ENCODE measurements around the gene CDK13. TPM values are rescaled to one million over a fixed set of nuclear protein-coding genes. Genes with fewer than 3 reads are reported as not detected.
"Not testable (repeated sequence)": the region's sequence is repeated elsewhere in the genome, so short reads cannot be mapped to it uniquely, and the experiment has no call there.

Gene CDK13
- polyA plus RNA-seq, 2 of the 4 experiments (the other 2 are of a cell fraction) = 18.2 to 39.6 TPM

GRCh38 chr7:39910108-39910869 lies 39.8 kb upstream of the CDK13 start:
- H3K27ac ChIP-seq = no peak overlapping the region
- H3K4me1 ChIP-seq = no peaks in the 10 kb centered on the region
- no peaks in the 10 kb centered on the region for H3K9me3 ChIP-seq
- 65% methylated on average over 7 of the region's 7 CpGs for WGBS (ENCODE audit: missing lambda C conversion rate)
- ChIA-PET POLR2A (no interaction called here), CTCF (interaction anchor here (0.5 to 3.4 kb wide), 3 partner anchors 13 to 224 kb away, joined by 3 to 23 read pairs (median 3); partner anchors contain the start of genes MPLKIP and SUGCT)
- peak; percentile 19 to 56; a peak in 4 of 6 replicates for ATAC-seq
- H3K4me3 ChIP-seq = no peak overlapping the region
- TF ChIP-seq HOXB5 (CRISPR knock-in tag; IDR thresholded peaks at IDR 0.05) (no peak), CEBPB (IDR thresholded peaks at IDR 0.05) (peak; percentile 28 to 57; a peak in 1 of 4 replicates), CBX8 (IDR thresholded peaks at IDR 0.05) (no peak)
- no peak for DNase-seq (ENCODE audit: low read depth in 1 of 2, low spot score in 1 of 2)
- no peak overlapping the region for H3K4me2 ChIP-seq
- no peak for FAIRE-seq

- POLR2A ChIA-PET = no interaction called here
- peak; percentile 30 to 47; a peak in 2 of 6 replicates for ATAC-seq
Measured at GRCh38 chr7:39911167-39911566, 38.9 kb upstream of the CDK13 start.

GRCh38 chr7:39915847-39916246 lies 34.2 kb upstream of the CDK13 start:
- H3K4me2 ChIP-seq; FAIRE-seq; ATAC-seq; H3K9me3 ChIP-seq; H3K4me3 ChIP-seq; H3K4me1 ChIP-seq; POLR2A ChIA-PET; H3K27ac ChIP-seq; DNase-seq (ENCODE audit: low read depth in 1 of 2, low spot score in 1 of 2); TF ChIP-seq FOSL2 (IDR thresholded peaks at IDR 0.05): not testable (repeated sequence)
- peak; percentile 29; the same call in 1 of the 2 replicates for TF ChIP-seq FOSL2 (CRISPR knock-in tag; IDR thresholded peaks at IDR 0.05)
- CTCF ChIA-PET = interaction anchor here (0.6 to 1.4 kb wide), 2 partner anchors 22 to 73 kb away, joined by 3 read pairs; no protein-coding TSS in a partner anchor
- 69% methylated on average over 8 of the region's 8 CpGs for WGBS (ENCODE audit: missing lambda C conversion rate)

More at GRCh38 chr7:39911167-39911566, 38.9 kb upstream of the CDK13 start:
- TF ChIP-seq SREBF2 (IDR thresholded peaks at IDR 0.05) (no peak), KDM1A (IDR thresholded peaks at IDR 0.05; ENCODE audit: low read depth) (no peak), JUN (IDR thresholded peaks at IDR 0.05) (no peak), POLR2AphosphoS2 (conservative IDR thresholded peaks at IDR 0.05; ENCODE audit: low read length) (no peak), EHF (CRISPR knock-in tag; IDR thresholded peaks at IDR 0.05) (no peak), ESRRA (IDR thresholded peaks at IDR 0.05; ENCODE audit: borderline replicate concordance, low read length) (no peak)
- no peak overlapping the region for H3K4me3 ChIP-seq
- no peak overlapping the region for H3K4me2 ChIP-seq
- DNase-seq (ENCODE audit: low read depth in 1 of 2, low spot score in 1 of 2) (no peak), FAIRE-seq (no peak)
- H3K9me3 ChIP-seq = no peaks in the 10 kb centered on the region
- no peaks in the 10 kb centered on the region for H3K4me1 ChIP-seq
- no peak overlapping the region for H3K27ac ChIP-seq
- CTCF ChIA-PET = interaction anchor here (3.4 kb wide), 1 partner anchor 14 kb away, joined by 23 read pairs; no protein-coding TSS in a partner anchor
- WGBS (ENCODE audit: missing lambda C conversion rate) = 42% methylated on average over 2 of the region's 2 CpGs

DNA sequence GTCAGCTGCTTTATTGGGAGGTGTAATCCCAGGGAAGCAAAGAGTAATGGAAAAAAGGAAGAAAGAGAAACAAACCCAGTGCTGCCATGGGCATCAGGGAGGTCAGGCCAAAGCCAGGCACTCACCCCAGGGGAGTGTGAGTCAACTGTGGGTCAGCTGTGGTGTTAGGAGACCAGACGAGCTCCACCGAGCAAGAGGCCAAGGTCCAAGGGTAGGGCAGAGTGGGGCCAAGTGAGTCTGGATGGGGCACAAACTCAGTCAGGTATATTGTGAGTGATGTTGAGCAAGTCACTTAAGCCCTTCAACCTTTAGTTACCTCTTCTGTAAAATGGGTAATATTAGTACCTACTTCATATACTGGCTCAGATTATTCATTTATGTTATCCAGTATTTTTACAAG lies 30.4 kb upstream of the CDK13 start:
- Histone ChIP-seq H3K27ac (no peak overlapping the region), H3K4me3 (no peak overlapping the region), H3K4me1 (no peaks in the 10 kb centered on the region), H3K9me3 (no peaks in the 10 kb centered on the region), H3K4me2 (no peak overlapping the region)
- ATAC-seq = no peak
- ChIA-PET POLR2A (no interaction called here), CTCF (interaction anchor here (3.6 kb wide), 1 partner anchor 24 kb away, joined by 21 read pairs; no protein-coding TSS in a partner anchor)
- DNase-seq (ENCODE audit: low read depth in 1 of 2, low spot score in 1 of 2) = no peak
- no peak for FAIRE-seq
- TF ChIP-seq NFE2L2 (conservative IDR thresholded peaks at IDR 0.05; ENCODE audit: low read length) (no peak), KDM5A (IDR thresholded peaks at IDR 0.05) (no peak), GATA3 (IDR thresholded peaks at IDR 0.05; ENCODE audit: borderline replicate concordance) (no peak), HOXA7 (CRISPR knock-in tag; IDR thresholded peaks at IDR 0.05) (no peak)
- 25% methylated on average over 2 of the region's 2 CpGs for WGBS (ENCODE audit: missing lambda C conversion rate)

DNA sequence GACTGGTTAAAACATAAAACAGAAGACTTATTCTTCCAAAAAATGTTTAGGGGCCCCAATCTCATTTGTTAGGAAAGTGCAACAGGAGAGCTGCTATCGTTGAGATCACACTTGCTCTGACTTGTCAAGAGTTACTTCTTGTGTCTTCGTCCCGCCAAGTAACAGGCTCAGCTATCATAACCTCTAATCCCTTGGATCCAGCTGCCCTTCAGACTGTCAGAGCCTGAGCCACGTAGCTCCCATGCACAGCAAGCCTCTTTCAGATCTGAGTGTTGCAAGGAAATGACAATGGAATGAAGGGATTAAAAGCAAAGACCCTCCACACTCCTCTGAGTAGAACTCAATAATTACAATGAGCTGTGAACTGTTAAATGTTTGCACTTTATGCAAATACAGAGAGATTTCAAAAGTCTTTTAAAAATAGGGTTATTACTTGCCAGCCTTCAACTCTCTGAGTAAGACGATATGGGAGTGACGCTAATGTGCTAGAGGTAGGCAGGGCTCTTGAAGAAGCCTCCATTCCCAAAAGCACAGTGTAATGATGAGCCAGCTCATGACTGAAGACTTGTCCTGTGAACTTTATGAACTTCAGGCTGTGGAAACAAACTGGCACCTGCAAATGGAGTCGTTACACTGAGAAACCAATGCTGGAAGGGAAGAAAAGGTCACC lies 28.4 kb upstream of the CDK13 start:
- ChIA-PET POLR2A (no interaction called here), CTCF (interaction anchor here (0.6 to 3.6 kb wide), 5 partner anchors 26 to 131 kb away, joined by 3 to 21 read pairs (median 4); no protein-coding TSS in a partner anchor)
- ATAC-seq (no peak), FAIRE-seq (no peak), DNase-seq (ENCODE audit: low read depth in 1 of 2, low spot score in 1 of 2) (no peak)
- H3K9me3 ChIP-seq = no peaks in the 10 kb centered on the region
- no peak overlapping the region for H3K4me3 ChIP-seq
- no peak overlapping the region for H3K27ac ChIP-seq
- no peaks in the 10 kb centered on the region for H3K4me1 ChIP-seq
- TF ChIP-seq MAFK (IDR thresholded peaks at IDR 0.05; ENCODE audit: partially characterized antibody) (no peak), SMC3 (IDR thresholded peaks at IDR 0.05) (no peak), USF2 (IDR thresholded peaks at IDR 0.05) (no peak), JUNB (IDR thresholded peaks at IDR 0.05) (no peak), HEYL (CRISPR knock-in tag; IDR thresholded peaks at IDR 0.05) (no peak), TFCP2L1 (CRISPR knock-in tag; IDR thresholded peaks at IDR 0.05) (no peak)
- 56% methylated on average over 7 of the region's 7 CpGs for WGBS (ENCODE audit: missing lambda C conversion rate)
- H3K4me2 ChIP-seq = no peak overlapping the region

All from A549 (cell line).